ENCODE results near the gene LDB2.

DNA sequence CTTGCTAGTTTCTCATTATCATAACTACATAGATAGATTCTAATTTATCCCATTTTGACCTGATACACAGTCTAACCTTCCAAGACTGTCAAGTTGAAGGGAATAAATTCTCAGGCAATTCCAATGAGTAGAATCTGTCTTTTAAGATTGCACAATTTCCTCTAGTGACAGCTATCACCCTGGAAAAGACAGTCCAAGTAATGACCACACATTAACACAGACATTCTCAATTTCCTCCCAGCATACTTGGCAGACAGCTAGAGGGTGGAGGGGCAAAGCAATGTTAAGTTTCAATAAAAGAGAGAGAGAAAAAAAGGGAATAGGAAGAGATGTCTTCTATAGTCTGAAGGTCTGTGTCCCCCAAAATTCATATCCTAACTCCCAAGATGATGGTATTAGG lies 234.7 kb downstream of the LDB2 start:
- TF ChIP-seq, protein P1, sequence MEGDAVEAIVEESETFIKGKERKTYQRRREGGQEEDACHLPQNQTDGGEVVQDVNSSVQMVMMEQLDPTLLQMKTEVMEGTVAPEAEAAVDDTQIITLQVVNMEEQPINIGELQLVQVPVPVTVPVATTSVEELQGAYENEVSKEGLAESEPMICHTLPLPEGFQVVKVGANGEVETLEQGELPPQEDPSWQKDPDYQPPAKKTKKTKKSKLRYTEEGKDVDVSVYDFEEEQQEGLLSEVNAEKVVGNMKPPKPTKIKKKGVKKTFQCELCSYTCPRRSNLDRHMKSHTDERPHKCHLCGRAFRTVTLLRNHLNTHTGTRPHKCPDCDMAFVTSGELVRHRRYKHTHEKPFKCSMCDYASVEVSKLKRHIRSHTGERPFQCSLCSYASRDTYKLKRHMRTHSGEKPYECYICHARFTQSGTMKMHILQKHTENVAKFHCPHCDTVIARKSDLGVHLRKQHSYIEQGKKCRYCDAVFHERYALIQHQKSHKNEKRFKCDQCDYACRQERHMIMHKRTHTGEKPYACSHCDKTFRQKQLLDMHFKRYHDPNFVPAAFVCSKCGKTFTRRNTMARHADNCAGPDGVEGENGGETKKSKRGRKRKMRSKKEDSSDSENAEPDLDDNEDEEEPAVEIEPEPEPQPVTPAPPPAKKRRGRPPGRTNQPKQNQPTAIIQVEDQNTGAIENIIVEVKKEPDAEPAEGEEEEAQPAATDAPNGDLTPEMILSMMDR (IDR thresholded peaks at IDR 0.05), result no peak
- no peak for TF ChIP-seq POLR2AphosphoS5 (IDR thresholded peaks at IDR 0.05)

Data from breast epithelium (tissue), 3 donors.